Mesothelial cell of epicardium (in vitro differentiated cells): Measurements from ENCODE around the gene RANBP3. TPM values are rescaled to one million over a fixed set of nuclear protein-coding genes. Genes with fewer than 3 reads are reported as not detected.
A peak's percentile ranks its signal among the peaks of the same experiment; 100 is the strongest.

ENCODE experiments used
- DNase-seq, 2 experiments: peaks; one replicate each; pipeline ENCODE4 v3.0.0; 2021; ENCODE audit warnings: low spot score in 2 of 2; ENCODE audit not compliant: unreplicated experiment in 2 of 2
- H3K27ac Mint-ChIP-seq: 2 replicates; pipeline ENCODE4 v1.8.0; 2021; ENCODE audit warnings: mixed read lengths
- H3K27me3 Mint-ChIP-seq: 2 replicates; pipeline ENCODE4 v1.8.0; 2021; ENCODE audit warnings: low read depth, mixed read lengths
- H3K36me3 Mint-ChIP-seq: 2 replicates; pipeline ENCODE4 v1.8.0; 2021; ENCODE audit warnings: mixed read lengths
- H3K4me1 Mint-ChIP-seq: 2 replicates; pipeline ENCODE4 v1.8.0; 2021; ENCODE audit warnings: mixed read lengths
- H3K4me3 Mint-ChIP-seq: 2 replicates; pipeline ENCODE4 v1.8.0; 2021; ENCODE audit warnings: mild to moderate bottlenecking, moderate library complexity, mixed read lengths
- H3K9me3 Mint-ChIP-seq: 2 replicates; pipeline ENCODE4 v1.8.0; 2021; ENCODE audit warnings: mixed read lengths
- total RNA-seq: library from RNA; stranded (reverse); gene quantifications from 3 replicates; pipeline ENCODE4 v1.2.1, GENCODE V29; 2021
- TF ChIP-seq, protein P1 (sequence below): fragments of 200-600 bp; sonication (generic); IDR thresholded peaks from one replicate; pipeline ENCODE4 v1.5.0; 2021; ENCODE audit warnings: antibody characterized with exemption; ENCODE audit not compliant: unreplicated experiment

Gene RANBP3
- total RNA-seq, 1 donor from 2014 or later: 83.3 TPM

DNA sequence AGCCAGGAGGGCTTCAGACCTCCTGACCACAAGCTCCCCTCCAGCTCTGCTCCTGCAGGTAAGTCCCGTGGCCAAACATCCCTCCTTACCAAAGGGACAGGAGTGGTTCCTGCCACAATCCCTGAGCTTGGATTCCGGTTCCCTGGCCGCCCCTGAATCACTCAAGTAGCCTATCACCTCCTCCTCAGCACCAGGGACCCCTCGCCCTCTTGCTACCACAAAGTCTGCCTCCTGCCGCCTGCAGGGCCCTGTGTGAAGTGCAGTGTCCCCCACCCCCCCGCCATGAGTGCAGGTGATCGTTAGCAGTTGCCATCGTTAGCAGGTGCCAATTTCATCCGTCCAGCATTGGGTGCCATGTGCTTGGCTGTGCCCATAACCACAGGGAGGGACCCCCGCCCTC is 40.8 kb upstream of the RANBP3 start:
- Mint-ChIP-seq H3K9me3 (no peaks in the 10 kb centered on the region), H3K4me3 (no peak overlapping the region), H3K36me3 (no peaks in the 10 kb centered on the region), H3K27me3 (peaks cover 43% of the 10 kb centered on the region), H3K27ac (no peak overlapping the region), H3K4me1 (peaks cover 13% of the 10 kb centered on the region)
- TF ChIP-seq, protein P1, sequence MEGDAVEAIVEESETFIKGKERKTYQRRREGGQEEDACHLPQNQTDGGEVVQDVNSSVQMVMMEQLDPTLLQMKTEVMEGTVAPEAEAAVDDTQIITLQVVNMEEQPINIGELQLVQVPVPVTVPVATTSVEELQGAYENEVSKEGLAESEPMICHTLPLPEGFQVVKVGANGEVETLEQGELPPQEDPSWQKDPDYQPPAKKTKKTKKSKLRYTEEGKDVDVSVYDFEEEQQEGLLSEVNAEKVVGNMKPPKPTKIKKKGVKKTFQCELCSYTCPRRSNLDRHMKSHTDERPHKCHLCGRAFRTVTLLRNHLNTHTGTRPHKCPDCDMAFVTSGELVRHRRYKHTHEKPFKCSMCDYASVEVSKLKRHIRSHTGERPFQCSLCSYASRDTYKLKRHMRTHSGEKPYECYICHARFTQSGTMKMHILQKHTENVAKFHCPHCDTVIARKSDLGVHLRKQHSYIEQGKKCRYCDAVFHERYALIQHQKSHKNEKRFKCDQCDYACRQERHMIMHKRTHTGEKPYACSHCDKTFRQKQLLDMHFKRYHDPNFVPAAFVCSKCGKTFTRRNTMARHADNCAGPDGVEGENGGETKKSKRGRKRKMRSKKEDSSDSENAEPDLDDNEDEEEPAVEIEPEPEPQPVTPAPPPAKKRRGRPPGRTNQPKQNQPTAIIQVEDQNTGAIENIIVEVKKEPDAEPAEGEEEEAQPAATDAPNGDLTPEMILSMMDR: peak; percentile 18
- no peak for DNase-seq

DNA sequence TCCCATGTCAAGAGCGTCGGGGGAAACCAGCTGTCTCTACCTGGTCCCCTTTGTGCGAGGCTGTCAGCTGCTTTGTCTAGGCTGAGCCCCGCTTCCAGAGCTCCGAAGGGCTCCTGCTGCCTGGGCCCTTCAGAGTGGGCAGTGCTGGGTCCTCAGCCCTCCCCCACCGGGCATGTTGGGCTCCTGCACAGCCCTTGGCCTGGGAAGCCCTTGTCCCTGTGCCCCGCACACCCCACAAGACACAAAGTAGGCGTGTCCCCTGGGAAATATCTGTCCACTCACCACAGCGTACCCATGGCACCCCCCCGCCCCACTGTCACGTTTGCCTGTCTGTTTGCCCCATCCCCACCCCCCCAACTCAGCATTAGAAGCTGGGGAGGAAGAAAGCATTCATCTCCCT is 39.6 kb upstream of the RANBP3 start:
- Mint-ChIP-seq H3K36me3 (no peaks in the 10 kb centered on the region), H3K9me3 (no peaks in the 10 kb centered on the region), H3K4me1 (peaks cover 10% of the 10 kb centered on the region), H3K27ac (no peak overlapping the region), H3K27me3 (peaks cover 36% of the 10 kb centered on the region), H3K4me3 (no peak overlapping the region)
- no peak for DNase-seq
- TF ChIP-seq, protein P1: no peak

DNA sequence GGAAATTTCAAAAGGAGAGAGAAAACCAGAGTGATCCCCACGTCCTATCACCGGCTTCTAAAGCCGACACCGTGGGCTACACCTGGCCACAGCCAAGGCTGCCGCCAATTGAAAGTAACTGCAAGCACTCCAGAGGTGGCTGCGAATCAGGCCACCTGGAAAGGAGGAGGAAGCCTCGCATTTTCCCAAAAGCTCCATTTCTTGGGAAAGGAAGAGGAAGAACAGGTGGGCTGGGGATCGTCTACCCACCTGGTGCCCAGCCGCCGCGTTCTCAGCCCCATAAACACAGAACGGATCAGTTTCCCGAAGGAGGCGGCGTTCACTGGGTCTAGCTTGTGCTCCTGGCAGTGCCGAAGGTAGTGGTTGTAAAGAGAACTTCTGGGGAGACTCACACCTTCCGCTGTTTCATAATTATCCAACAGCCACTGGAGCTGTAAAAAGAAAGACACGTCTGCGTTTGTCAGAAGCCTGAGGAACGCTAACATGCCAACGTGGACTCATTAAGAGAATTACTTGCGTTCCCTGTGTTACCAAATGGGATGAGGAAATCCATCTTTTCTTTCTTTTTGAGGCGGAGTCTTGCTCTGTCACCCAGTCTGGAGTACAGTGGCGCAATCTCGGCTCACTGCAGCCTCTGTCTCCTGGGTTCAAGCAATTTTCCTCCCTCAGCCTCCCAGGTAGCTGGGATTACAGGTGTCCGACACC is 38.1 kb upstream of the RANBP3 start:
- Mint-ChIP-seq H3K27ac (no peak overlapping the region), H3K4me1 (no peaks in the 10 kb centered on the region), H3K36me3 (no peaks in the 10 kb centered on the region), H3K4me3 (no peak overlapping the region), H3K27me3 (peaks cover 23% of the 10 kb centered on the region), H3K9me3 (no peaks in the 10 kb centered on the region)
- DNase-seq: no peak
- TF ChIP-seq, protein P1: no peak

DNA sequence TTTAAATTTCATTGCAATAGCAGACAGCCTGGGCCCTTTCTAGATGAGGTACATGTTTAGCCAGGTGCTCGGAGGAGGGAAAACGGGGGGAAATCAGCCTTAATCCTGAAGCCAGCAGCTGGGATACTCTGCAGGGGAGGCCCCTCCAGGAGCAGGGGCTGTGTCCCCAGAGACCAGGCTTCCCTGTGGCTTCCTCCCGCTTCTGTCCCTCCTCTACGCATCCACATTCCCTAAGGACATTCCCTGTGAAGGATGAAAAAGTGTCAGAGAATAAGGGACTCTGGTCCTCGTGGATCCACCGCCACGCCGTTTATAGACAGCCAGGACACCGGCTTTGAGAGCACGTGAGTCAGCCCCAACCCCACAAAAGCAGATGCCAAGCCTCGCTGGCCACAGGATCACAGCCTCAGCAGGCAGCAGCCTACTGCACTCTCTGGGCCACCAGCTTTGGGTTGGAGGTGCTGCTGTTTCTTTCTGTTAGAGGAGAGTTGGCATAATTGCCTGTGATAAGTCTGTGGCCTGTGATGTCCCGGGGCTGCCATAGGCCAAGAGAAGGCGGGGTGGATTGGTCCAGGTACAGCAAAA is 36.7 kb upstream of the RANBP3 start:
- no peaks in the 10 kb centered on the region for H3K36me3 Mint-ChIP-seq
- TF ChIP-seq, protein P1: no peak
- no peak overlapping the region for H3K27ac Mint-ChIP-seq
- H3K27me3 Mint-ChIP-seq: peaks cover 22% of the 10 kb centered on the region
- H3K4me3 Mint-ChIP-seq: no peak overlapping the region
- no peaks in the 10 kb centered on the region for H3K9me3 Mint-ChIP-seq
- H3K4me1 Mint-ChIP-seq: no peaks in the 10 kb centered on the region
- DNase-seq: no peak

DNA sequence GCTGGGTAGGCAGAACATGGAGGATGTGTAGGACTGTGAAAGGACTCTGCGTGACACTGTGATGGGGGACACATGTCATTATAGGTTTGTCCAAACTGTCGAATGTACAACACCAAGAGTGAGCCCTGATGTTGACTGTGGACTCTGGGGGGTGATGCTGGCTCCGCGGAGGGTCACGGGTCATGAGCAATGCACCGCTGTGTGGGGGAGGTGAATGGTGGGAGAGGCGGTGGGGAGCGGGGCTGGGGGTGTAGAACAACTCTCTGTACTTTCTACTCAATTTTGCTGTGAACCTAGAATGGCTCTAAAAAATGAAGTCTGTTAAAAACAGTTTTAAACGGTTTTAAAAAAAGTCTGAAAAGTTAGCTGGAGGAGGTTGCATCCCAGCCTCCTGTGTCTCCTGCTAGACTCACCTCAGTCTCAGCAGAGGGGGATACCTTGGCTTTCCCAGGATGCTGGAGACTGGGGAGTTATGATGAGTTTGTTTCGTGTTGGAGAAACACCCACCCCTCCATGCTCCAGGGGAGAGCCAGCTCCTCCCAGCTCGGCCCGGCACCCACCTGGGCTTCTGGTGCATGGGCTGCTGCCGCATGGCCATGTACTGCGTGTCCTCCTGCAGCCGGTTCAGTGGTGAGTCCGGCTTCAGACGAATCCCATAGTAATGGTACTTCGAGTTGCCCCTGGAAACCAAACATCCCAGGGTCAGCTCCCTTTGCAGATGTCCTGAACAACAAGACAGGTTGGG is 34.7 kb upstream of the RANBP3 start:
- H3K36me3 Mint-ChIP-seq: no peaks in the 10 kb centered on the region
- no peak for DNase-seq
- no peaks in the 10 kb centered on the region for H3K9me3 Mint-ChIP-seq
- H3K27me3 Mint-ChIP-seq: peaks cover 11% of the 10 kb centered on the region
- H3K4me3 Mint-ChIP-seq: no peak overlapping the region
- H3K4me1 Mint-ChIP-seq: no peaks in the 10 kb centered on the region
- no peak overlapping the region for H3K27ac Mint-ChIP-seq
- TF ChIP-seq, protein P1: no peak
